ENCODE measurements around the gene MAP2K6.

DNA sequence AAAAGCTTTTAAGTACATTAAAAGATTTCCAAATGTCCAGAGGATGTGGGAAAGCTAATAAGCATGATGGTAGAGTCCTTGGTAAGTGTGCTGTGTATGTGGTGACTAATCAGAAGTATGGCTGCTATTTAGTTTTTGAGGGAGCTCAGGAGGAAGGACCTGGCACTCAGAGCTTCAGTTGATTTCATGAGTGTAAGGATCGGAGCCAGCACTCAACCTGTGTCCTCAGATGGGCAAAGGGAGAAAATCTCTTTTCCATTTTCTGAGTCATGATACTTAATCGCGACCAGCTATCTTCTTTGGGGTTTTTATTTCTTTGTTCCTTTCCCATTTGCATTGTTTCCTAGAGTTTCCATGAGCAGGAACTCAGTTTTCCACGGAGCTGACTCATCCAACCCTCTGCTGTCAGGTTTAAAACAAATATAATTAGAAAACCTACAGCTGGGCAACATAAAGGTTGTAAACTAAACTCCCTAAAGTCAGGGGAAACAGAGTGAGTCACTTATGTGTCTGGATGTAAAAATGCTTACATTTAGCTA is 125.4 kb downstream of the MAP2K6 start:
- TF ChIP-seq POLR2AphosphoS5 (IDR thresholded peaks at IDR 0.05; ENCODE audit: low read length) (no peak), NFIC (IDR thresholded peaks at IDR 0.05; ENCODE audit: low read depth, low read length) (no peak), HCFC1 (IDR thresholded peaks at IDR 0.05; ENCODE audit: low read length) (no peak), MYC (IDR thresholded peaks at IDR 0.05; ENCODE audit: insufficient read depth, insufficient read length, insufficient replicate concordance, low read length, severe bottlenecking) (no peak), TCF7 (IDR thresholded peaks at IDR 0.05; ENCODE audit: borderline replicate concordance) (no peak), EP300 (IDR thresholded peaks at IDR 0.05; ENCODE audit: borderline replicate concordance in 1 of 2, control insufficient read depth in 1 of 2, low read depth in 2 of 2, low read length in 2 of 2) (no peak), CHD2 (IDR thresholded peaks at IDR 0.05; ENCODE audit: borderline replicate concordance, low read depth, low read length) (no peak)
- TF ChIP-seq, protein P1, sequence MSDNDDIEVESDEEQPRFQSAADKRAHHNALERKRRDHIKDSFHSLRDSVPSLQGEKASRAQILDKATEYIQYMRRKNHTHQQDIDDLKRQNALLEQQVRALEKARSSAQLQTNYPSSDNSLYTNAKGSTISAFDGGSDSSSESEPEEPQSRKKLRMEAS (IDR thresholded peaks at IDR 0.05; ENCODE audit: low read depth, low read length): no peak
